ENCODE data around the gene MNX1.

Gene MNX1

DNA sequence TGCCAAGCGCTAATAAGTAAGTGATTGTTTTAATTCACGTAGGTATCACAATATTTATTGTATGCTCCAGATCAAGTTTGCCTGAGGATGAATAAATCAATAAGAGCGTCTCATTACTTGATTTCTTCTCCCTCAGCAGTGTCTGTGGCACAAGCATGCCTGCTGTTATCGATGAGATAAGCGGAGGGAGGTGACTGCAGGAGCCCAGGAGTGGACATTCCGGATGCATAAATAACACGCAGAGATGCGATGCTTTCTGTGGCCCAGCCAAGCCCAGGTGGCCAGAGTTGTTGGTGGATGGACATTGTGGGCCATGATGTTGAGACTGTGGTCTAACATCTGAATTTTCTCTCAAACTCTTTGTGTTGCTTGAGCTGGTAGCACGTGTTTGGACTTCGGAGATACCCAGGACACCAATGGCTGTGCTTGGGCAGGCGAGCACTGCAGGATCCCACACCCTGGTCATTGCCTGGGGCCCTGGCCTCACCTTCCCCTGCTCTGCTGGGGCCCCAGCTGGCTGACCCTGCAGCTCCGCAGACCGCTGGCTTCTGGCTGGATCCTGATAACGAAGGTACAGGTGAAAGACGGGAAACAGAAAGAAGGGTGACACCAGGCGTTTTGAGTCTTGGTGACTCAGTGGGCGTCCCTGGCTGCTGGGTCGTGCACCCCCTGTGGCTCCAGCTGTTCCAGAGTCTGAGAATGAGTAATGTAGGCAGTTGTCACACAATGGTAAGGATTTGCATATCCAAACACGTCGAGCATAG lies 31.2 kb upstream of the MNX1 start:
- no peak overlapping the region for H3K4me3 Mint-ChIP-seq
- H3K9me3 Mint-ChIP-seq: no peaks in the 10 kb centered on the region
- DNase-seq (ENCODE audit: low spot score): no peak
- H3K4me1 Mint-ChIP-seq (ENCODE audit: low read depth): no peaks in the 10 kb centered on the region
- H3K27me3 Mint-ChIP-seq (ENCODE audit: low read depth): no peaks in the 10 kb centered on the region
- no peaks in the 10 kb centered on the region for H3K36me3 Mint-ChIP-seq (ENCODE audit: low read depth)
- H3K27ac Mint-ChIP-seq: no peak overlapping the region

DNA sequence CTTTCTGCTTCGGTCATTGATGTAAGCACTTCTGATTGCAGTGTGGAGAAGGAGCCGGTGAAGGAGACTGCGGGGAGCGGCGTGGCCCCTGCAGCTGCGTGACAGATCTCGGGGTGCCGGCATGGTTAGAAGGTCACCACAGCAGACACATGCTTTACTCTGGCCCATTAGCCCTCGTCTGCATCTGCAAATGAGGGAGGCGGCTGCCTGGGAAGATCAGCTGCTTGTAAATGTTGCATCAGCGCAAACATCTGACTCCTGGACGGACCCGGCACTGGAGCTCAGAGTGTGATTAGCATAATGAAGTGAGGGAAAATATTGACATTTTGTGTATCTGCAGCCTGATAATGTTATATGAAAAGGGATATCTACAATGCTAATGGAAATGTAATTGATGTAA lies 30.5 kb upstream of the MNX1 start:
- Mint-ChIP-seq H3K9me3 (peaks cover 2% of the 10 kb centered on the region), H3K4me1 (ENCODE audit: low read depth) (no peaks in the 10 kb centered on the region), H3K36me3 (ENCODE audit: low read depth) (no peaks in the 10 kb centered on the region), H3K27ac (no peak overlapping the region), H3K4me3 (no peak overlapping the region), H3K27me3 (ENCODE audit: low read depth) (no peaks in the 10 kb centered on the region)
- DNase-seq (ENCODE audit: low spot score): no peak

DNA sequence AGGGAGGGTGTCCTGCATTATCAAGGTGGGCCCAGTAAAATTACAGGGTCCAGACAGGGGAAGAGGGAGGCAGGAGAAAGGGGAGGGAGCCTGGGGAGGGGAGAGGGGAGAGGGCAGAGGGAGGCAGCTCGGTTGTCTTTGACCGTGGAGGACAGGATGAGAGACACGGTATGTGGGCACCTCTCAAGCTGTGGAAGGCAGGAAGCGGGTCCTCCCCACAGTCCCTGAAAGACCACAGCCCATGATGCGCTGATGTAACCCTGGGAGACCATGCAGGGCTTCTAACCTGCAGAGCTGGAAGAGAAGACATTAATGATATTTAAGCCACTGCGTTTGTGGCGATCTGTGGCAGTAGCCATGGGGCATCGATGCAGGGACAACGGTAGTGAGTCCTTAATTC lies 27.2 kb upstream of the MNX1 start:
- Mint-ChIP-seq H3K27me3 (ENCODE audit: low read depth) (no peaks in the 10 kb centered on the region), H3K36me3 (ENCODE audit: low read depth) (no peaks in the 10 kb centered on the region), H3K27ac (no peak overlapping the region), H3K4me3 (no peak overlapping the region), H3K9me3 (peaks cover 4% of the 10 kb centered on the region), H3K4me1 (ENCODE audit: low read depth) (no peaks in the 10 kb centered on the region)
- no peak for DNase-seq (ENCODE audit: low spot score)

DNA sequence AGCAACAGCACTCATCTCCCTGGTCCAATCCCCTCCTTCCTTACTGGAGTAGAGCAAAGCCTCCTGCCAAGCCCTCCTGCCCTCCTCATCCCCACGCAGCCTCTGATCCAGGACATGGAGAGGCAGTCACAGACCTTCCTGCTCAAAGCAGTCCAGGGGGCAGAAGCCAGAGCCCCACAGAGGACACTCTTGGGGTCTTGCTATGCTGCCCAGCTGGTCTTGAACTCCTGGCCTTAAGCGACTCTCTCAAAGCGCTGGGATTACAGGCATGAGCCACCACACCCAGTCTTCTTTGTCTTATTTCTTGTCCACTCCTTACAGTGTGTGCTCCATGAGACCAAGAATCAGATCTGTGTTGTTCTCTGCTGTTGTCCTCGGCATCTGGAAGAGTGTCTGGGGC lies 26.6 kb upstream of the MNX1 start:
- H3K9me3 Mint-ChIP-seq: peaks cover 4% of the 10 kb centered on the region
- H3K27ac Mint-ChIP-seq: no peak overlapping the region
- DNase-seq (ENCODE audit: low spot score): no peak
- no peaks in the 10 kb centered on the region for H3K4me1 Mint-ChIP-seq (ENCODE audit: low read depth)
- no peak overlapping the region for H3K4me3 Mint-ChIP-seq
- H3K36me3 Mint-ChIP-seq (ENCODE audit: low read depth): no peaks in the 10 kb centered on the region
- peaks cover 1% of the 10 kb centered on the region for H3K27me3 Mint-ChIP-seq (ENCODE audit: low read depth)

DNA sequence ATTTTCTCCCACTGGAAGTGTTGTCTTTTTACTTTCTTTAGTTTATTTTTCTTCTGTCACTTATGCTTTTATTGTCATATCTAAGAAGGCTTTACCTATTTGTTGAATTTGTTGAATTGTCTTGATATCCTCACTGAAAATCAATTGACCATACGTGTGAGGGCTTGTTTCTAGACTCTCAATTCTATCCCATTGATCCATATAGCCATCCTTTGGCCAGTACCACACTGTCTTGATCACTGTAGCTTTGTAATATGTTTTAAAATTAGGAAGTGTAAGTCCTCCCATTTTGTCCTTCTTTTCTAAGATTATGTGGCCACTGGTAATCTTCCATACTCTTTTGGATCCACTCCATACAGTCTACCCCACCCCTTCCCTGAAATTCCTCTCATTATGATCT lies 25.5 kb upstream of the MNX1 start:
- Mint-ChIP-seq H3K36me3 (ENCODE audit: low read depth) (no peaks in the 10 kb centered on the region), H3K4me3 (no peak overlapping the region), H3K27me3 (ENCODE audit: low read depth) (peaks cover 4% of the 10 kb centered on the region), H3K4me1 (ENCODE audit: low read depth) (no peaks in the 10 kb centered on the region), H3K9me3 (peaks cover 4% of the 10 kb centered on the region), H3K27ac (no peak overlapping the region)
- no peak for DNase-seq (ENCODE audit: low spot score)

DNA sequence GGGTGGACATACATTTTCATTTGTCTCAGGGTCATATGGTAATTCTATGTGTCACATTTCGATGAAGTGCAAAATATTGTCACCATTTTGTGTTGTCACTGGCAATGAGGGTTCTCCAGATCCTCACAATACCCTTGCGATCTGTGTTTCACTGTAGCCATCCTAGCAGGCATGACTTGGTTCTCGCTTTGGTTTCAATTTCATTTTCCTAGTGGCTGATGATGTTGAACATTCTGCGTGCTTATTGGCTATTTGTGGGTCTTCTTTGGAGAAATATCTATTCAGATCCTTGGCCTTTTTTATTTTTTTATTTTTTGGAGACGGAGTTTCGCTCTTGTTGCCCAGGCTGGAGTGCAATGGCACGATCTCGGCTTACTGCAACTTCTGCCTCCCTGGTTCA lies 24.8 kb upstream of the MNX1 start:
- Mint-ChIP-seq H3K9me3 (peaks cover 4% of the 10 kb centered on the region), H3K4me1 (ENCODE audit: low read depth) (no peaks in the 10 kb centered on the region), H3K27ac (no peak overlapping the region), H3K4me3 (no peak overlapping the region), H3K36me3 (ENCODE audit: low read depth) (no peaks in the 10 kb centered on the region), H3K27me3 (ENCODE audit: low read depth) (peaks cover 4% of the 10 kb centered on the region)
- DNase-seq (ENCODE audit: low spot score): no peak

DNA sequence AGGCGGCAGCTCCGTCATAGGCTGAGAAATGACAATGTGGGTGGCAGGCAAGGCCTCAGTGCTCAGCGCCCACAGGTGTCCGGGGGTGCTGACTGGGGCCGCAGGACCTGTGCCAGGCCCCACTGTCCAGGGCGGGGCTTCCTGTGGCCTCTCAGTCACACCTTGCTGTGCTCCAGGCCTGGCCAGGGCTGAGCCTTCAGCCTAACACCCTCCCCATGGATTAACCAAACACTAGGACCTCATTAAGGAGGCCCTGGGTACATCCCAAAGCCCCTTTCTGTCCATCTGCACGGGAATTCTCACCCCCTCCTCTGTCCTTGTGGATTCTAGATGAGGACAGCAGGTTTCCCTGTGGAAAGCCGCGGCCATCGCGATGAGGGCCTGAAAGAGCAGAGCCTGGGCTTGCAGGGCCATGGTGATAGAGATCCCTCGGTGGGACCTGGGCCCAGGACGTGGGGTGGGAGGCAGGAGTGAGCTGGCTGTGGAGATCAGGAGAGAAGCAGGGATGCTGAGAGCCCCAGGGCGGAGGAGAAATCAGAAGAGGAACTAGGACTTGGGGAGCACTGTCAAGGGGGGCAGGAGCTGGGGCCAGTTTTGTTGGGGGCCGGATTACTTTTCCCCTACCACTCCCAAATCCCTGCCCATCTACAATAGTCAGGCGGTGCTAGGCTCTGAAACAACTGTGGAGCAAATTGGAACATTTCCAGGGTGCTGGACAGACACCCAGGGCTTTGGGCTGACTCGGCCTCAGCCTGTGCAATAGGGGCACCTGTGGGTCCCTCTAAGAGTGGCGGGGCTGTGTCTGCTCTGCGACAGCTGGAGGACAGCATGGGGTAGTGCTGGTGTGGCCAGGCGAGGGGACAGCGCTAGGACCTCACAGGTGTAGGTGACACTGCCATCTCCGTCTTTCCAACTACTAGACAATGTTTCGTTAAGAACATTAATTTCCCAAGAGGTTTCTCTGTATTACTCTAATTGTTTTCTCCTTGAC lies 23.3 kb upstream of the MNX1 start:
- H3K36me3 Mint-ChIP-seq (ENCODE audit: low read depth): no peaks in the 10 kb centered on the region
- peaks cover 12% of the 10 kb centered on the region for H3K27me3 Mint-ChIP-seq (ENCODE audit: low read depth)
- H3K4me3 Mint-ChIP-seq: no peak overlapping the region
- H3K4me1 Mint-ChIP-seq (ENCODE audit: low read depth): no peaks in the 10 kb centered on the region
- DNase-seq (ENCODE audit: low spot score): no peak
- H3K27ac Mint-ChIP-seq: no peak overlapping the region
- H3K9me3 Mint-ChIP-seq: peaks cover 4% of the 10 kb centered on the region

DNA sequence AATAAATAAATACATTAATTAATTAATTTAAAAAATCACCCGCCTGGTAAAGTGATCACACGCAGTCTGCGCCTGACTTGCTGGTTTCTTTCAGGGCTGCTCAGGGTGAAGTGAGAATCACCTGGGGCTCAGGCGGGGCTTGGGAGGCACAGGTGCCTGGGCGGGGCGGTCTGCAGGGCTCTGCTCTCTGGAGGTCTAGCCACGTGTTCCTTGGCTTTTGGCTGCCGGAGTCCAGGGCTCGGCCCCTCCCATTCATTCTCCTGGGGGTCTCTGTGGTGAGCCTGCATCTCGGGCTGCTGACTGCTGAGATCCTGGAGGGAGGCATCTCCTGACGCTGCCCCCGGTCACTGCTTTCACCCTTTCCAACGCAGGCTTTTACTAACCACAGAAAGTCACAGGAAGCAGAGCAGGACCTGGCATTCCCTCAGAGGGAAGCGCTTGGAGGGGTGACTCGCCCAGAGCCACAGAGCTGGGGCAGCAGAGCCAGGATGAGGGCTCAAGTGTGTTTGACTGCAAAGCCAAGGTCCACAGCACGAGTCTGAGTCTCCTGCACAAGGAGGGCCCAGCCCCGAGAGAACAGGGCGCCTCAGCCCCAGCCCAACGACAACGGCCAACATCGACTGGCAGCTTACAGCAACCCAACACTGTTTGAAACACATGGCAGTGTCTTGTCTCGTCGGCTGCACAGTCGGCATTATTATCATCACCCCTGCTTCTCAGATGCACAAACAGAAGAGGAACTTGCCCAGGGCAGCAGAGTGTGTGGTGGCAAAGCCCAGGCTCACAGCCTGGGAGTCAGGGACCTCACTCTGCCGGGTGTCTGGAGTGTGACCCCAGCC lies 22.4 kb upstream of the MNX1 start:
- Mint-ChIP-seq H3K27me3 (ENCODE audit: low read depth) (peaks cover 19% of the 10 kb centered on the region), H3K36me3 (ENCODE audit: low read depth) (no peaks in the 10 kb centered on the region), H3K9me3 (peaks cover 4% of the 10 kb centered on the region), H3K27ac (no peak overlapping the region), H3K4me3 (no peak overlapping the region), H3K4me1 (ENCODE audit: low read depth) (no peaks in the 10 kb centered on the region)
- no peak for DNase-seq (ENCODE audit: low spot score)

DNA sequence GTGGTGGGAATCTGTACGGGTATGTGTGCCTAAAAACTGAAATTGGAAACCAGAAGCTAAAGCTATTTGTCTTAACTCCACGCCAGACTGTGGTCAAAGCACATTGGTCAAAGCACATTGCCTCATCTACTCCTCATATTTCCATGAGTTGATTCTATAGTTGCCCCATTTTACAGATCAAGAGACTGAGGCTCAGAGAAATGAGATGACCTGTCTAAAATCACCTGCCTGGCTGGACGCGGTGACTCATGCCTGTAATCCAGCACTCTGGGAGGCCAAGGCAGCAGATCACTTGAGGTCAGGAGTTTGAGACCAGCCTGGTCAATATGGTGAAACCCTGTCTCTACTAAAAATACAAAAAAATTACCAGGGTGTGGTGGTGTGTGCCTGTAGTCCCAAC lies 21.7 kb upstream of the MNX1 start:
- Mint-ChIP-seq H3K27ac (no peak overlapping the region), H3K36me3 (ENCODE audit: low read depth) (no peaks in the 10 kb centered on the region), H3K4me1 (ENCODE audit: low read depth) (no peaks in the 10 kb centered on the region), H3K9me3 (peaks cover 4% of the 10 kb centered on the region), H3K27me3 (ENCODE audit: low read depth) (peaks cover 24% of the 10 kb centered on the region), H3K4me3 (no peak overlapping the region)
- DNase-seq (ENCODE audit: low spot score): no peak

DNA sequence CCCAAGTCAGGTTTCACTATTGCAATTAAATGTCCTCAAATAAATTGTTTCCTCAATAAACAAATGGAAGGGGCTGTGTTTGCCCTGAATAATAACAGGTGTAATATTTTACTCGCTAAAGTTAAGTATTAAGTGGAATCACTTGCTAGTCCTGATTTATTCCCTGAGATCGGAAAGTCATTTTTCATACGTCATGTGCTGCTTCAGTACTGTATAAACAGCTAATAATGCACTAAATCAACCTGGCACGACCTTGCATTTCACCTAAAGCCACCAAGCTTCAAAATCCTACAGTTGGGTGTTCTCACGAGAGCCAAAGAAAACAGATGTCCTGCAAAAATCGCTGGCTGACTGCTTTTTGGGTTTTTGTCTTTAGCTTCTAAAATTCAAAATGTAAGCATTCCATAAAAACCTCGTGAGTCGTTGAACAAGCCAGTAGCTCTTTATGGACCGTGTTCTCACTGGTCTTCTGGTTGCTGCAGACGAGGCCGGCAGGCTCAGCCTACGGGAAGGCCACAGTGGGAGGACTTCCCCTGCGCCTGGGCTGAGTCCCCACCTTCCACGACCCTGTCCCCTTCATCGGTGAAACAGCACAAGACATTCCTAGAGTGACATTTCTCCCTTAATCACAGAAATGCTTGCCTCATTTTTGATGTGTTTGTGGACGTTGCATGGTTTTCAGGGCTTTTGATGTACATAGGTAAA lies 17.9 kb upstream of the MNX1 start:
- Mint-ChIP-seq H3K9me3 (no peaks in the 10 kb centered on the region), H3K27ac (no peak overlapping the region), H3K4me3 (no peak overlapping the region), H3K36me3 (ENCODE audit: low read depth) (no peaks in the 10 kb centered on the region), H3K27me3 (ENCODE audit: low read depth) (peaks cover 58% of the 10 kb centered on the region), H3K4me1 (ENCODE audit: low read depth) (no peaks in the 10 kb centered on the region)
- no peak for DNase-seq (ENCODE audit: low spot score)

DNA sequence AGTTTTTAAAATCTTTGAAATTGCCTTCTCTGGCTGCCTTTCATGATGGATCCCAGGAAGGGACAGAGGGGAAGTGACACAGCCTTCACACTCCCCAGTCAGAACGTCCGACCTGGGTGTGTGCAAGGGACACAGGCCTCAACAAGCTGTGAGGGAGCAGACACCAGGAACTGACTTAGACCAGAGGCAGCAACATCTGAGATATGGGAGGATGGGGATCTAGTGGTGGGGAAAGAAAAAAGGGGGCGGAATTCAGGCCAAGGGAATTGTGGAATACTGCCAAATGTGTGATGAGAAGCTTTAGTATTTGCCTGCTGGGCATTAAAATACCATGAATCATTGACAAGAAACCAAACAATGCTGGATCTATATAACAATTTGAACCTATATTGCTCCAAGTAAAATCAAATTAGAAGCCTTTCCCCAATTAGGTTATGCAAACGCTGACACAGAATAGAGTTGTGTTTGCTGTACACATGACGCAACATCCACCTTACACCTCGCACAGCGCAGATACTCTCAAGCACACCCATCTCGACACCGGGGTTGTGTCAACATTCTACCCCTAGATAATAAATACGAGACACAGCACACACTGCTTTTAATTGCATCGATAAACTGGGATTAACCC lies 17.2 kb upstream of the MNX1 start:
- no peak overlapping the region for H3K4me3 Mint-ChIP-seq
- no peak overlapping the region for H3K27ac Mint-ChIP-seq
- DNase-seq (ENCODE audit: low spot score): no peak
- H3K9me3 Mint-ChIP-seq: no peaks in the 10 kb centered on the region
- H3K36me3 Mint-ChIP-seq (ENCODE audit: low read depth): no peaks in the 10 kb centered on the region
- H3K4me1 Mint-ChIP-seq (ENCODE audit: low read depth): no peaks in the 10 kb centered on the region
- peaks cover 64% of the 10 kb centered on the region for H3K27me3 Mint-ChIP-seq (ENCODE audit: low read depth)

DNA sequence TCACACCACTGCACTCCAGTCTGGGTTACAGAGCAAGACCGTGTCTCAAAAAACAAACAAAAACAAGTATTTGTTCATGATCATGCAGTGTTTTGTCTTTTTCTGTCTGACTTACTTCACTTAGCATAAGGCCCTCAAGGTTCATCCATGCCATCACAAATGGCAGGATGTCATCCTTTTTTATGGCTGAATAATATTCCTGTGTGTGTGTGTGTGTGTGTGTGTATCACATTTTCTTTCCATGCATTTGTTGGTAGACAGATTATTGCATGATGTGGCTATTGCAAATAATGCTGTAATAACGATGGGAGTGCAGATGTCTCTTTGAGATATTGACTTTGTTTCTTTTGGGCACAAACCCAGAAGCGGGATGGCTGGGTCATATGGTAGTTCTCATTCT lies 14.3 kb upstream of the MNX1 start:
- no peaks in the 10 kb centered on the region for H3K36me3 Mint-ChIP-seq (ENCODE audit: low read depth)
- DNase-seq (ENCODE audit: low spot score): no peak
- H3K4me3 Mint-ChIP-seq: no peak overlapping the region
- H3K27me3 Mint-ChIP-seq (ENCODE audit: low read depth): peaks cover 75% of the 10 kb centered on the region
- no peaks in the 10 kb centered on the region for H3K4me1 Mint-ChIP-seq (ENCODE audit: low read depth)
- no peak overlapping the region for H3K27ac Mint-ChIP-seq
- H3K9me3 Mint-ChIP-seq: no peaks in the 10 kb centered on the region

DNA sequence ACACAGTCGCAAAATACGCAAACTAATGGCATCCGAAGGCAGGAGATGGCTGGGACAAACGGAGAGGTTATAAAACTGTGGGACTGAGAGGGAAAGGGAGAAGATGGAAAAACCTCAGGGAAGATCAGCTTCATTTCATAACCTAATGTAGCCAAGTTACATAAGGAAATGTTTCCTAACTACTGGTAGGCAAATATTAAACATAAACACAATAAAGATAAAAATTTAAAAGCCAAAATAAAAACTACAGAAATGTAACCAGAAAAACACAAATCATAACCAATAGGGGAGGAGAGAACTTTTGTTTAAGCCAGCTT lies 13.1 kb upstream of the MNX1 start:
- no peak for DNase-seq (ENCODE audit: low spot score)
- H3K27ac Mint-ChIP-seq: no peak overlapping the region
- peaks cover 3% of the 10 kb centered on the region for H3K4me1 Mint-ChIP-seq (ENCODE audit: low read depth)
- no peaks in the 10 kb centered on the region for H3K9me3 Mint-ChIP-seq
- no peak overlapping the region for H3K4me3 Mint-ChIP-seq
- no peaks in the 10 kb centered on the region for H3K36me3 Mint-ChIP-seq (ENCODE audit: low read depth)
- peaks cover 76% of the 10 kb centered on the region for H3K27me3 Mint-ChIP-seq (ENCODE audit: low read depth)
